ENCODE results near the gene CACNA2D2. TPM values are rescaled to one million over a fixed set of nuclear protein-coding genes. Genes with fewer than 3 reads are reported as not detected.

CACNA2D2 gene
- total RNA-seq, 1 donor from 2014 or later: 4.3 TPM

DNA sequence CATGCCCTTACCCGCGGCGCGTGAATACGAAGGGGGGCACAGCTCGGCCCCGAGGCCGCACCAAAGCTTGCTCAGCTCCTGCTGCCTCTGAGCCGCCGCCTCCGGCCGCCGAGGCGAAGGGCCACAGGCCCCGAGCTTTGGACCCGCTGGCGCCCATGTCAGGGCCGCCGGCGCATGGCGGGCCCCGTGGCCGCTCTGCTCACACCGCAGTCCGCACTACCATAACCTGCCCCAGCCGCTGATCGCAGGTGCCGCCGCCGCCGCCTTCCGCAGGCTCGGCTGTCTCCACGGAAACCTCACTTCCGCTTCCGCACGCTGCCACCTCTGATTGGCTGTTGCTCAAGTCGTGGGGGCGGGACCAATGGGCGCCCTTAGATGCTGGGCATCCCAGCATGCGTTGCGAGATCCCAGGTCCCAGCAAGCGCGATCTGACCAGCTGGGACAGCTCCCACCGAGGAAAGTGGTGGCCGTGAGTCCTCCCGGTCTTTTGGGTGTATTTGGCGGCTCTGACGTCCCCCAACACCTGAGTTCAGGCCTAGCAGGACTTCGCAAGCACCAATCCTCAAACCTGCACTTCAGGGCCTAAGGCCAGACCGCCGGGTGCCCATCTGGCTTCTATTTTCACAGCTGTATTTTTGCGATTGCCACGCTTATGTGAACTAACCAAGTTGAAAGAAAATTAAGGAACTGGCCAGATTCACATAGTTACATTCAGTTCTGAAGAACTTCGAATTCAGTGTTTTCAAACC is 175.3 kb downstream of the CACNA2D2 start, which contains the start of gene TUSC2:
TSS of gene TUSC2 (minus strand) at position 281 of the 749 bp plus-strand sequence. CDS start at position 157, 124 bp downstream.
- Histone ChIP-seq H3K4me3 (peak within 1 kb of the TSS; percentile 82), H3K79me2 (ENCODE audit: low read depth) (peaks cover 19% of the 10 kb centered on the region), H4K20me1 (ENCODE audit: low read depth) (peaks cover 15% of the 10 kb centered on the region), H3K4me1 (peaks cover 10% of the 10 kb centered on the region), H3K27me3 (no peaks in the 10 kb centered on the region), H3K36me3 (no peaks in the 10 kb centered on the region), H3K4me2 (peak within 1 kb of the TSS; percentile 96), H3K9ac (peak within 1 kb of the TSS; percentile 78), H3K27ac (no peak within 1 kb of the TSS), H3F3A (ENCODE audit: low read depth) (peaks cover 32% of the 10 kb centered on the region), H2AFZ (replicated peaks) (peak within 1 kb of the TSS; percentile 3), H3K9me3 (ENCODE audit: low read depth) (no peaks in the 10 kb centered on the region)
- Mint-ChIP-seq H3K4me3 (peak within 1 kb of the TSS; percentile 95), H3K27ac (peak within 1 kb of the TSS; percentile 50), H3K27me3 (ENCODE audit: insufficient read depth, low read depth) (peaks cover 6% of the 10 kb centered on the region), H3K4me1 (peaks cover 26% of the 10 kb centered on the region), H3K36me3 (peaks cover 2% of the 10 kb centered on the region), H3K9me3 (no peaks in the 10 kb centered on the region)
- TF ChIP-seq, protein P1, sequence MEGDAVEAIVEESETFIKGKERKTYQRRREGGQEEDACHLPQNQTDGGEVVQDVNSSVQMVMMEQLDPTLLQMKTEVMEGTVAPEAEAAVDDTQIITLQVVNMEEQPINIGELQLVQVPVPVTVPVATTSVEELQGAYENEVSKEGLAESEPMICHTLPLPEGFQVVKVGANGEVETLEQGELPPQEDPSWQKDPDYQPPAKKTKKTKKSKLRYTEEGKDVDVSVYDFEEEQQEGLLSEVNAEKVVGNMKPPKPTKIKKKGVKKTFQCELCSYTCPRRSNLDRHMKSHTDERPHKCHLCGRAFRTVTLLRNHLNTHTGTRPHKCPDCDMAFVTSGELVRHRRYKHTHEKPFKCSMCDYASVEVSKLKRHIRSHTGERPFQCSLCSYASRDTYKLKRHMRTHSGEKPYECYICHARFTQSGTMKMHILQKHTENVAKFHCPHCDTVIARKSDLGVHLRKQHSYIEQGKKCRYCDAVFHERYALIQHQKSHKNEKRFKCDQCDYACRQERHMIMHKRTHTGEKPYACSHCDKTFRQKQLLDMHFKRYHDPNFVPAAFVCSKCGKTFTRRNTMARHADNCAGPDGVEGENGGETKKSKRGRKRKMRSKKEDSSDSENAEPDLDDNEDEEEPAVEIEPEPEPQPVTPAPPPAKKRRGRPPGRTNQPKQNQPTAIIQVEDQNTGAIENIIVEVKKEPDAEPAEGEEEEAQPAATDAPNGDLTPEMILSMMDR (IDR thresholded peaks at IDR 0.05): no peak
- TF ChIP-seq EZH2 (IDR thresholded peaks at IDR 0.05) (no peak), EZH2phosphoT487 (IDR thresholded peaks at IDR 0.05) (no peak)
- DNase-seq (ENCODE audit: low spot score): peak; percentile 99

DNA sequence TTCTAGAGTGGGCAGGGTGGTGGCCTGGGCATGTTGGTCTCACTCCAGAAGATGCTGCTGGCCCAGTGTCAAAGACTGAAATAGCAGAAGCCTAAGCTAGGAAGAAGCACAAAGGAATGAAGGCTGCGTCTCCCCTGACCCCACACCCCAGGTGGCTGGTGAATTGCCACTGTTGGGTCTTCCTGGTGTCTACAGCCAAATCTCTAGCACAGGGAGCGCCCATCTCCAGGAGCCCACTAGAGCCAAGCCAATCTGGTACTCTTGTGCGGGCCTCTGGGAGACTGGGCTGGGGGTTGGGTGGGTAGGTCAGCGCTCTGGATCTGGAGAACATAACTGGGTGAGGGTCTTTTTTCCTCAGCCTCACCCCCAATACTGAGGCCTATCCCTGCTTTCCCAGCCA is 176.3 kb downstream of the CACNA2D2 start:
- peak overlapping the region; percentile 96 for H3K4me2 ChIP-seq

DNA sequence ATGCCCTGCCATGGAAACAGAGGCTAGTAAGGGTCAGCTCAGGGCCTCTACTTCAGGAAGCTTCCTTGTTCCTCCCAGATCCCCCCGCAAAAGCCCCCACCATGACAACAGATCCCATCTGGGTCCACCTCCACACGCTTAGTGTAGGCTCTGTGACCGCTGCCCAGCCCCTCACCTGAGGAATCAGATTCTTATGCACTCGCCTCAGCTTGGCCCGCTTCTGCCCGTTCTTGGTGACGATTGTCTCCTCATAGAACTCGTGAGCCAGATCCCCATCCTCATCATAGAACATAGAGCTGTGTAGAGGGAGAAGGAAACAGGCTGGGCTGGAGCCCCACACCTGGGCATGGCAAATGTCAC is 177.3 kb downstream of the CACNA2D2 start:
- no peak for DNase-seq (ENCODE audit: low spot score)
- Histone ChIP-seq H3K9ac (no peak overlapping the region), H3K4me1 (peaks cover 20% of the 10 kb centered on the region), H2AFZ (replicated peaks) (no peak overlapping the region), H3K27me3 (no peaks in the 10 kb centered on the region), H3F3A (ENCODE audit: low read depth) (peaks cover 42% of the 10 kb centered on the region), H4K20me1 (ENCODE audit: low read depth) (peaks cover 12% of the 10 kb centered on the region), H3K27ac (no peak overlapping the region), H3K4me2 (no peak overlapping the region), H3K4me3 (no peak overlapping the region), H3K36me3 (no peaks in the 10 kb centered on the region), H3K9me3 (ENCODE audit: low read depth) (no peaks in the 10 kb centered on the region), H3K79me2 (ENCODE audit: low read depth) (peaks cover 17% of the 10 kb centered on the region)
- no peak overlapping the region for H3K27ac Mint-ChIP-seq
- H3K9me3 Mint-ChIP-seq: no peaks in the 10 kb centered on the region
- peaks cover 1% of the 10 kb centered on the region for H3K36me3 Mint-ChIP-seq
- TF ChIP-seq EZH2 (IDR thresholded peaks at IDR 0.05) (no peak), EZH2phosphoT487 (IDR thresholded peaks at IDR 0.05) (no peak)
- TF ChIP-seq, protein P1 (IDR thresholded peaks at IDR 0.05): no peak
- peak overlapping the region; percentile 95 for H3K4me3 Mint-ChIP-seq
- peaks cover 35% of the 10 kb centered on the region for H3K4me1 Mint-ChIP-seq
- peaks cover 5% of the 10 kb centered on the region for H3K27me3 Mint-ChIP-seq (ENCODE audit: insufficient read depth, low read depth)

More for the DNA sequence above, 176.3 kb downstream of the CACNA2D2 start:
- H3K36me3 Mint-ChIP-seq: peaks cover 2% of the 10 kb centered on the region
- H3K27me3 Mint-ChIP-seq (ENCODE audit: insufficient read depth, low read depth): peaks cover 6% of the 10 kb centered on the region
- no peaks in the 10 kb centered on the region for H3K9me3 Mint-ChIP-seq
- TF ChIP-seq, protein P1 (IDR thresholded peaks at IDR 0.05): no peak
- TF ChIP-seq EZH2 (IDR thresholded peaks at IDR 0.05) (no peak), EZH2phosphoT487 (IDR thresholded peaks at IDR 0.05) (no peak)
- H3K4me1 Mint-ChIP-seq: peaks cover 35% of the 10 kb centered on the region
- peak overlapping the region; percentile 82 for H3K4me3 ChIP-seq
- no peak overlapping the region for H3K27ac Mint-ChIP-seq
- H3K79me2 ChIP-seq (ENCODE audit: low read depth): peaks cover 17% of the 10 kb centered on the region
- no peaks in the 10 kb centered on the region for H3K27me3 ChIP-seq
- peak overlapping the region; percentile 78 for H3K9ac ChIP-seq
- peaks cover 18% of the 10 kb centered on the region for H3K4me1 ChIP-seq
- DNase-seq (ENCODE audit: low spot score): no peak
- H3K36me3 ChIP-seq: no peaks in the 10 kb centered on the region
- H3K9me3 ChIP-seq (ENCODE audit: low read depth): no peaks in the 10 kb centered on the region
- H3K27ac ChIP-seq: no peak overlapping the region
- peak overlapping the region; percentile 95 for H3K4me3 Mint-ChIP-seq
- H2AFZ ChIP-seq (replicated peaks): no peak overlapping the region
- peaks cover 38% of the 10 kb centered on the region for H3F3A ChIP-seq (ENCODE audit: low read depth)
- H4K20me1 ChIP-seq (ENCODE audit: low read depth): peaks cover 12% of the 10 kb centered on the region

All from neural progenitor cell (in vitro differentiated cells).